Mesangial cell (primary cell): ENCODE results near the gene TNFSF9. TPM values are rescaled to one million over a fixed set of nuclear protein-coding genes. Genes with fewer than 3 reads are reported as not detected.

Experiments
- total RNA-seq: library from RNA; depleted of rRNA; stranded (reverse); fragments of >200 nt; gene quantifications from 2 replicates; pipeline ENCODE4 v1.2.3, GENCODE V29; 2015

Gene TNFSF9
- 20.9 and 28.5 TPM in 2 replicates for total RNA-seq

GRCh38 chr19:6530386-6531162 lies at the start of gene TNFSF9:
TNFSF9 (plus strand) TSS chr19:6531026; CDS start chr19:6531037, 11 bp downstream.

GRCh38 chr19:6481541-6482342 lies 49.1 kb upstream of the TNFSF9 start, which contains the start of gene DENND1C:
DENND1C (minus strand) TSS chr19:6481787; CDS start chr19:6481695, 92 bp downstream.

GRCh38 chr19:6501740-6502648 lies 28.8 kb upstream of the TNFSF9 start, which contains the start of gene TUBB4A:
TUBB4A (minus strand) TSS chr19:6502309; CDS start chr19:6502212, 97 bp downstream.

Other genes starting within 250 kb of the TNFSF9 start
- gene ACER1, start 197.4 kb upstream of the TNFSF9 start, total RNA-seq, result not detected in 2 replicates
- gene CLPP, start 169.5 kb upstream of the TNFSF9 start, total RNA-seq, result 203 and 247 TPM in 2 replicates
- gene ALKBH7, start 158.2 kb upstream of the TNFSF9 start, total RNA-seq, result 75.1 and 134 TPM in 2 replicates
- 0.65 and 2.9 TPM in 2 replicates for gene PSPN, start 155.1 kb upstream of the TNFSF9 start, total RNA-seq
- gene GTF2F1, start 137.9 kb upstream of the TNFSF9 start, total RNA-seq, result 39.4 and 44.6 TPM in 2 replicates
- 177 and 285 TPM in 2 replicates for gene KHSRP, start 106.2 kb upstream of the TNFSF9 start, total RNA-seq
- gene SLC25A41, start 97.3 kb upstream of the TNFSF9 start, total RNA-seq, result not detected in 2 replicates
- gene SLC25A23, start 71.2 kb upstream of the TNFSF9 start, total RNA-seq, result 76.3 and 177 TPM in 2 replicates
- gene CRB3, start 66.8 kb upstream of the TNFSF9 start, total RNA-seq, result 33.6 and 79.1 TPM in 2 replicates
- gene DENND1C, start 49.2 kb upstream of the TNFSF9 start, total RNA-seq, result 0.81 and 2.0 TPM in 2 replicates
- gene TUBB4A, start 28.7 kb upstream of the TNFSF9 start, total RNA-seq, result 4.6 and 15.2 TPM in 2 replicates
- 70.9 and 153 TPM in 2 replicates for gene CD70, start 60.1 kb downstream of the TNFSF9 start, total RNA-seq
- not detected in 2 replicates for gene TNFSF14, start 139.1 kb downstream of the TNFSF9 start, total RNA-seq
- 0.49 and 10.9 TPM in 2 replicates for gene C3, start 189.6 kb downstream of the TNFSF9 start, total RNA-seq
- 40.2 and 49.4 TPM in 2 replicates for gene GPR108, start 206.6 kb downstream of the TNFSF9 start, total RNA-seq
- 44.8 and 60.2 TPM in 2 replicates for gene TRIP10, start 208.7 kb downstream of the TNFSF9 start, total RNA-seq
- gene SH2D3A, start 236.4 kb downstream of the TNFSF9 start, total RNA-seq, result 8.5 and 11.2 TPM in 2 replicates
- gene VAV1, start 241.7 kb downstream of the TNFSF9 start, total RNA-seq, result 0.13 TPM in 1 of 2 replicates, not detected in the other